ENCODE data around the gene CHD9. TPM values are rescaled to one million over a fixed set of nuclear protein-coding genes. Genes with fewer than 3 reads are reported as not detected.

The CHD9 gene
- total and polyA plus RNA-seq, 4 donors: 6.2 to 46.6 (median 32.5) TPM

GRCh38 chr16:53257001-53257400 lies 202.2 kb downstream of the CHD9 start:
- Histone ChIP-seq H3K9ac (ENCODE audit: low read depth in 1 of 2, low read length in 2 of 2) (no peak overlapping the region), H3K4me3 (ENCODE audit: low read depth in 1 of 3, low read length in 3 of 3) (no peak overlapping the region), H3K4me1 (ENCODE audit: control insufficient read depth in 4 of 4, insufficient read depth in 4 of 4, low read length in 3 of 4) (no peaks in the 10 kb centered on the region), H3K9me3 (ENCODE audit: control insufficient read depth in 4 of 4, low read length in 3 of 4) (peaks cover 0 to 2% (median 0%) of the 10 kb centered on the region in 4 donors), H3K27me3 (ENCODE audit: control insufficient read depth in 4 of 4, insufficient read depth in 4 of 4, low read length in 3 of 4) (no peaks in the 10 kb centered on the region), H3K27ac (ENCODE audit: low read depth in 1 of 2, low read length in 2 of 2) (no peak overlapping the region), H3K36me3 (ENCODE audit: control insufficient read depth in 4 of 4, insufficient read depth in 3 of 4, low read depth in 1 of 4, low read length in 3 of 4) (peaks cover 6 to 31% (median 24%) of the 10 kb centered on the region in 4 donors)
- 96% methylated on average over 2 of the region's 2 CpGs for WGBS
- no peak for DNase-seq (ENCODE audit: low spot score)
- TF ChIP-seq HNF4A (conservative IDR thresholded peaks at IDR 0.05): no peak
- TF ChIP-seq EGR1 (IDR thresholded peaks at IDR 0.05; ENCODE audit: low read depth in 2 of 2): no peak
- no peak for TF ChIP-seq YY1 (IDR thresholded peaks at IDR 0.05)
- TF ChIP-seq ATF3 (IDR thresholded peaks at IDR 0.05): no peak
- no peak for TF ChIP-seq SP1 (IDR thresholded peaks at IDR 0.05)
- no peak for TF ChIP-seq HNF4G (IDR thresholded peaks at IDR 0.05)

GRCh38 chr16:53258809-53259208 lies 204.0 kb downstream of the CHD9 start:
- Histone ChIP-seq H3K27me3 (ENCODE audit: control insufficient read depth in 4 of 4, insufficient read depth in 4 of 4, low read length in 3 of 4) (no peaks in the 10 kb centered on the region), H3K4me3 (ENCODE audit: low read depth in 1 of 3, low read length in 3 of 3) (no peak overlapping the region), H3K36me3 (ENCODE audit: control insufficient read depth in 4 of 4, insufficient read depth in 3 of 4, low read depth in 1 of 4, low read length in 3 of 4) (peaks cover 6 to 37% (median 25%) of the 10 kb centered on the region in 4 donors), H3K9ac (ENCODE audit: low read depth in 1 of 2, low read length in 2 of 2) (no peak overlapping the region), H3K27ac (ENCODE audit: low read depth in 1 of 2, low read length in 2 of 2) (no peak overlapping the region), H3K4me1 (ENCODE audit: control insufficient read depth in 4 of 4, insufficient read depth in 4 of 4, low read length in 3 of 4) (no peaks in the 10 kb centered on the region), H3K9me3 (ENCODE audit: control insufficient read depth in 4 of 4, low read length in 3 of 4) (peaks cover 0 to 2% (median 0%) of the 10 kb centered on the region in 4 donors)
- WGBS: 95% methylated on average over 3 of the region's 3 CpGs
- DNase-seq (ENCODE audit: low spot score): no peak
- TF ChIP-seq CTCF (IDR thresholded peaks at IDR 0.05; ENCODE audit: low read depth, low read length, missing input control): no peak
- no peak for TF ChIP-seq ATF3 (IDR thresholded peaks at IDR 0.05)
- no peak for TF ChIP-seq SP1 (IDR thresholded peaks at IDR 0.05)
- TF ChIP-seq HNF4G (IDR thresholded peaks at IDR 0.05): no peak
- no peak for TF ChIP-seq JUND (IDR thresholded peaks at IDR 0.05)
- no peak for TF ChIP-seq FOXA2 (IDR thresholded peaks at IDR 0.05)
- no peak for TF ChIP-seq RXRA (IDR thresholded peaks at IDR 0.05)
- TF ChIP-seq TAF1 (conservative IDR thresholded peaks at IDR 0.05): no peak
- TF ChIP-seq ZBTB33 (IDR thresholded peaks at IDR 0.05): no peak
- no peak for TF ChIP-seq EGR1 (IDR thresholded peaks at IDR 0.05; ENCODE audit: low read depth in 2 of 2)
- TF ChIP-seq GABPA (IDR thresholded peaks at IDR 0.05 in 1 of 2, conservative IDR thresholded peaks at IDR 0.05 in 1 of 2): no peak
- no peak for TF ChIP-seq FOXA1 (IDR thresholded peaks at IDR 0.05)
- TF ChIP-seq NR2F2 (IDR thresholded peaks at IDR 0.05): no peak
- TF ChIP-seq YY1 (IDR thresholded peaks at IDR 0.05): no peak

- WGBS: 97% methylated on average over 2 of the region's 2 CpGs
- Histone ChIP-seq H3K27me3 (ENCODE audit: control insufficient read depth in 4 of 4, insufficient read depth in 4 of 4, low read length in 3 of 4) (no peaks in the 10 kb centered on the region), H3K4me1 (ENCODE audit: control insufficient read depth in 4 of 4, insufficient read depth in 4 of 4, low read length in 3 of 4) (no peaks in the 10 kb centered on the region), H3K4me3 (ENCODE audit: low read depth in 1 of 3, low read length in 3 of 3) (no peak overlapping the region), H3K36me3 (ENCODE audit: control insufficient read depth in 4 of 4, insufficient read depth in 3 of 4, low read depth in 1 of 4, low read length in 3 of 4) (peaks cover 2 to 40% (median 21%) of the 10 kb centered on the region in 4 donors), H3K27ac (ENCODE audit: low read depth in 1 of 2, low read length in 2 of 2) (no peak overlapping the region), H3K9me3 (ENCODE audit: control insufficient read depth in 4 of 4, low read length in 3 of 4) (peaks cover 0 to 2% (median 0%) of the 10 kb centered on the region in 4 donors), H3K9ac (ENCODE audit: low read depth in 1 of 2, low read length in 2 of 2) (no peak overlapping the region)
- no peak for DNase-seq (ENCODE audit: low spot score)
- TF ChIP-seq NR2F2 (IDR thresholded peaks at IDR 0.05) (peak; percentile 9), TAF1 (conservative IDR thresholded peaks at IDR 0.05) (no peak)
Observed at GRCh38 chr16:53261276-53261675, 206.5 kb downstream of the CHD9 start.

Data from liver (tissue), 9 donors.